GM12891 (cell line): Measurements from ENCODE around the gene MED26.

Experiments
- PAX5 ChIP-seq: IDR thresholded peaks from 2 replicates; pipeline ENCODE4 v1.6.1; 2011; ENCODE audit warnings: low read length, moderate library complexity, mild to moderate bottlenecking; ENCODE audit not compliant: insufficient read depth, severe bottlenecking
- POLR2A ChIP-seq: IDR thresholded peaks from 2 replicates; pipeline ENCODE4 v1.6.1; 2011; ENCODE audit warnings: low read depth, low read length, control low read depth
- POLR2AphosphoS5 ChIP-seq: IDR thresholded peaks from 2 replicates; pipeline ENCODE4 v1.6.1; 2011; ENCODE audit warnings: low read depth, low read length, control low read depth
- POU2F2 ChIP-seq: IDR thresholded peaks from 2 replicates; pipeline ENCODE4 v1.6.1; 2011; ENCODE audit warnings: low read depth, mild to moderate bottlenecking, control low read depth, low read length, moderate library complexity
- SPI1 ChIP-seq: IDR thresholded peaks from 2 replicates; pipeline ENCODE4 v1.6.1; 2011; ENCODE audit warnings: low read depth, low read length, control low read depth
- TAF1 ChIP-seq: IDR thresholded peaks from 2 replicates; pipeline ENCODE4 v1.6.1; 2011; ENCODE audit warnings: low read depth, low read length, control low read depth

DNA sequence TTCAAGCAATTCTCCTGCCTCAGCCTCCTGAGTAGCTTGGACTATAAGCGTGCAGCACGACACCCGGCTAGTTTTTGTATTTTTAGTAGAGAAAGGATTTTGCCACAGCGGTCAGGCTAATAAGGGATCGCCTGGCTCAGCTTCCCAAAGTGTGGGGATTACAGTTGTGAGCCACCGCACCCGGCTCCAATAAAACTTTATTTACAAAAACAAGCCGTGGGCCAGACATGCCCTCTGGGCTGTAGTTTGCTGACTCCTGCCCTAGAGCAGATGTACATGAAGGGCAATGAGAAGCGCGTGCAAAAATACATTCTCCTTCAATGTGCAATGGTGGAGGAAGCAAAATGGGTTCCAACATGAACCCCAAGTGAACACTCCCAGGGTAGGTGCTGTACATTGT lies 13.7 kb upstream of the MED26 start:
- no peak for TF ChIP-seq POLR2A
- TF ChIP-seq POU2F2: no peak
- no peak for TF ChIP-seq POLR2AphosphoS5
- TF ChIP-seq TAF1: no peak
- no peak for TF ChIP-seq PAX5
- TF ChIP-seq SPI1: no peak
